HG02642 (cell line): ENCODE data around the gene POLR2L.

Experiments
- ATAC-seq: cut with Tn5 transposase; IDR thresholded peaks from one replicate; pipeline ENCODE4 v1.9.1; 2021; ENCODE audit warnings: mild to moderate bottlenecking; ENCODE audit not compliant: unreplicated experiment, poor library complexity

The POLR2L gene

GRCh38 chr11:869399-870126, 27.2 kb upstream of the POLR2L start:
- ATAC-seq, result no peak

GRCh38 chr11:868802-869201, 26.5 kb upstream of the POLR2L start:
- no peak for ATAC-seq

GRCh38 chr11:868394-868793, 26.1 kb upstream of the POLR2L start:
- no peak for ATAC-seq

GRCh38 chr11:867856-868358, 25.6 kb upstream of the POLR2L start:
- ATAC-seq, result no peak

GRCh38 chr11:866481-866880, 24.2 kb upstream of the POLR2L start:
- no peak for ATAC-seq

GRCh38 chr11:865462-866430, 23.4 kb upstream of the POLR2L start:
- ATAC-seq, result no peak

GRCh38 chr11:864898-865297, 22.6 kb upstream of the POLR2L start:
- ATAC-seq, result no peak

GRCh38 chr11:863910-864827, 21.8 kb upstream of the POLR2L start:
- ATAC-seq, result no peak

GRCh38 chr11:863023-863909, 20.9 kb upstream of the POLR2L start:
- ATAC-seq, result no peak

- no peak for ATAC-seq
Measured at GRCh38 chr11:862696-863022, 20.3 kb upstream of the POLR2L start.

GRCh38 chr11:862081-862661, 19.8 kb upstream of the POLR2L start:
- ATAC-seq, result no peak

- no peak for ATAC-seq
Measured at GRCh38 chr11:861105-861479, 18.8 kb upstream of the POLR2L start.

- no peak for ATAC-seq
Measured at GRCh38 chr11:860234-861104, 18.1 kb upstream of the POLR2L start.

GRCh38 chr11:859394-860131, 17.2 kb upstream of the POLR2L start:
- ATAC-seq, result no peak

- no peak for ATAC-seq
Measured at GRCh38 chr11:858762-859339, 16.5 kb upstream of the POLR2L start.

GRCh38 chr11:858053-858761, 15.9 kb upstream of the POLR2L start:
- no peak for ATAC-seq

GRCh38 chr11:856397-856796, 14.1 kb upstream of the POLR2L start:
- ATAC-seq, result no peak
